ENCODE results near the gene PAK5. TPM values are rescaled to one million over a fixed set of nuclear protein-coding genes. Genes with fewer than 3 reads are reported as not detected.

The PAK5 gene
- polyA plus RNA-seq, 5 donors: 0.18 to 0.44 (median 0.33) TPM

GRCh38 chr20:9789131-9789530 is 49.7 kb downstream of the PAK5 start:
- DNase-seq: no peak

- no peak for DNase-seq
Measured at GRCh38 chr20:9775176-9775575, 63.7 kb downstream of the PAK5 start.

GRCh38 chr20:9769954-9770353 is 68.9 kb downstream of the PAK5 start:
- DNase-seq: no peak

- DNase-seq: no peak
Measured at GRCh38 chr20:9761476-9761875, 77.4 kb downstream of the PAK5 start.

GRCh38 chr20:9759392-9759791 is 79.5 kb downstream of the PAK5 start:
- no peak for DNase-seq

- no peak for DNase-seq
Measured at GRCh38 chr20:9758752-9759151, 80.1 kb downstream of the PAK5 start.

GRCh38 chr20:9756660-9757059 is 82.2 kb downstream of the PAK5 start:
- DNase-seq: no peak

GRCh38 chr20:9755301-9755700 is 83.6 kb downstream of the PAK5 start:
- DNase-seq: no peak

- DNase-seq: no peak
Measured at GRCh38 chr20:9744551-9744950, 94.3 kb downstream of the PAK5 start.

- DNase-seq: no peak
Measured at GRCh38 chr20:9743871-9744270, 95.0 kb downstream of the PAK5 start.

- DNase-seq: no peak
Measured at GRCh38 chr20:9742821-9743220, 96.1 kb downstream of the PAK5 start.

- DNase-seq: no peak
Measured at GRCh38 chr20:9741996-9742395, 96.9 kb downstream of the PAK5 start.

GRCh38 chr20:9740486-9740885 is 98.4 kb downstream of the PAK5 start:
- no peak for DNase-seq

- no peak for DNase-seq
Measured at GRCh38 chr20:9739991-9740390, 98.9 kb downstream of the PAK5 start.

- no peak for DNase-seq
Measured at GRCh38 chr20:9736373-9736772, 102.5 kb downstream of the PAK5 start.

- DNase-seq: no peak
Measured at GRCh38 chr20:9723501-9724202, 115.2 kb downstream of the PAK5 start.

GRCh38 chr20:9711872-9712271 is 127.0 kb downstream of the PAK5 start:
- no peak for DNase-seq

- no peak for DNase-seq
Measured at GRCh38 chr20:9710685-9711084, 128.2 kb downstream of the PAK5 start.

- DNase-seq: no peak
Measured at GRCh38 chr20:9705722-9706476, 133.0 kb downstream of the PAK5 start.

- no peak for DNase-seq
Measured at GRCh38 chr20:9699181-9699580, 139.7 kb downstream of the PAK5 start.

- DNase-seq: no peak
Measured at GRCh38 chr20:9689041-9689440, 149.8 kb downstream of the PAK5 start.

GRCh38 chr20:9686866-9687265 is 152.0 kb downstream of the PAK5 start:
- no peak for DNase-seq

- DNase-seq: no peak
Measured at GRCh38 chr20:9686455-9686854, 152.4 kb downstream of the PAK5 start.

GRCh38 chr20:9686001-9686400 is 152.9 kb downstream of the PAK5 start:
- DNase-seq: no peak
